GM19238 (cell line): Measurements from ENCODE around the gene ZNF652.
"Not testable (repeated sequence)": the region's sequence is repeated elsewhere in the genome, so short reads cannot be mapped to it uniquely, and the experiment has no call there.

Experiments
- DNase-seq: peaks from one replicate; pipeline ENCODE4 v3.0.0; 2011; ENCODE audit warnings: low spot score; ENCODE audit not compliant: insufficient read length

Gene ZNF652

DNA sequence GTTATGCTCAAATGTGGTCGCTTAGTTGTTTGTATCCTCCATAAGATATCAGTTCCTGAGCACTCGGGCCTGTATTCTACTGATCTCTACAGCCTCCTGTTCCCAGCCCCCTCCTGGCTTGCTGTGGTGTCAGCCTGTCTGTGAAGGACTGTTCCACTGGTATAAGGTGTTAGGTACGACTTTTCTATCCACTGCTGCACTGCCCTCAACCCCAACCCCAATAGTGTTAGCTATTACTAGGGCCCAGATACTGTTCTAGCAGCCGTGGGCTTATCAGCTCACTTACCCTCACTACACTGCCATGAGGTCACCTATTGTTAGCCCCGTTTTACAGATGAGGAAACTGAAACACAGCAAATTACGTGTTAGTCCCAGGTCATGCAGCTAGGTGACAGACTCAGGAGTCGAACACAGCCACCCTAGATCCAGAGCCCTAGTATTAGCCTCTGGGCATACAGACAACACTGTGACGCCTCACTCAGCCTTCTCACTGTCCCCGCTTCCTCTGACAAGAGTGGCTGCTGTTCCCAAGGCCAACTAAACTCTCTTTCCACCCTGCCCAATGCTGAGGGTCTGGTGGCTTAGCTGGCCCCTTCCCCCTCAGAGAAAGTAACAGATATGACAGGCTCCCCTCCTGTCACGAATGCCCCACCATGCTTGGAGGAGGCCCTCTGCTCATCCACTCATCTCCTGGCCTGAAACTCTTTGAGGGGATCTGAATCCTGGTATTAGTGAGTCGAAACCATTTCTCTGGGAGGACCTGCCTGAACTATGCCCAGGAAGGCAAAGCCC is 25.6 kb upstream of the ZNF652 start:
- no peak for DNase-seq

DNA sequence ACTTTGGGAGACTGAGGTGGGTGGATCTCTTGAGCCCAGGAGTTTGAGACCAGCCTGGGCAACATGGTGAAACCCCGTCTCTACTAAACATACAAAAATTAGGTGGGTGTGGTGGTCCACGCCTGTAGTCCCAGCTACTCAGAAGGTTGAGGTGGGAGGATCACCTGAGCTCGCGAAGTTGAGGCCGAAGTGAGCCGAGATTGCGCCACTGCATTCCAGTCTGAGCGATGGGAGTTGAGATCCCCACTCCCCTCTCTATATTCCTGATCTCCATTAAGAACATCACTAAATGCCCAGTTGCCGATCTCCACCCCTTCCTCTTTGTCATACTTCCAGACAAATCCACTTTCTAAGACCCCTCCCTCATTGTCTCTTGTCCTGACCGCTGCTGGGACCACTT is 24.3 kb upstream of the ZNF652 start:
- no peak for DNase-seq

DNA sequence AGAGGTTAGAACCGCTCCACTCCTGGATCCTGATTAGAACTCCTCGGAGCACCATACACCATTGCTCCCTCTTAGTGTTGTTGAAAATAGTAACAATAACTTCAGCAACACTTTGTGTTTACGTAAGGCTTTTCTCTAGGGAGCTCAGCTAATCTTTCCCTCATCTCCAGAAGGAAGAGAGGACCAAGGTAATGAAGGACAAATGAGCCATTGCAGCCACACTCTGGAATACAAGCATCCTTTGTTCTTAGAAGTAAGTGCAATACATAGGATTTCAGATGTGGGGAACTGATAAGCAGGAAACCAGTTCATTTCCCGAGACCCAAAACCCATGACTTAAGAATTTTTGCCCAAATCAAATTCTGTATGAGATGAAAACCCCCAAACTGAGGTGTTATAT is 22.9 kb upstream of the ZNF652 start:
- DNase-seq: no peak

DNA sequence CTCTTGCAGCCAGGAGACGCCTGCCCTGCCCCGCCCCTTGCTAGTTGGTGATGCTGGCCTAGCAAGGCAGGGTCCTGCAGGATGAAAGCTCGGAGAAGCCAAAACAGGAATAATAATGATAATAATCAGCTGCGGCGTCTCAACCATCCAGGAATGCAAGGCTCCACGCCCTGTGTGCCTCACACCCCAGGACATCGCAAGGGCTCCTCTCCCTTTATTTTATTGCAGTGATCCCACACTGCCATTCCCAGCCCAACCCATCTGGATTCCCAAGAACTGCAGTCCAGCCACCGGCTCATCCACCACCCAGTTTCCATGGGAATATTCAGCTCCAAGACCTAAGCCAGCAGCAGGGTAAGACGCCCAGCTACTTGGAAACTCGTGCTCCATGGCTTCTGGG is 21.0 kb upstream of the ZNF652 start:
- DNase-seq: no peak

DNA sequence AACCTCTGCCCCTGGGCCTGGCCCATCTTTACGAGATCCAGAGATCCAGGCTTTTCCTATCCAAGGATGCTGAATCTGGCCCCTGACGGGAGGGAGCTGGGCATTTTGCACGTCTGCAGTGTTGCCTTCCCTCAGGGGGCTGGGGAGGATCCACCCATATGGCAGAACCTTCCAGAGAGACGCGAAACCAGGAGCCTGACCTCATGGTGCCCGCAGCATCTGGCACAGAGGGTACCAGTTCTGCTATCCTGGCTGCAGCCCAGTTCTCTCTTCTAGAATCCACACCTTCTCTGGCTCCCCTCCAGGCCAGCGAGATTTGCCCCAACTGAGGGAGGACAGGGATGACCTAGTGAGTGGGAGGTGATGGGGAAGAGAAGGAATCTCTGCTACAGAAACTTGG is 20.5 kb upstream of the ZNF652 start:
- DNase-seq: no peak

DNA sequence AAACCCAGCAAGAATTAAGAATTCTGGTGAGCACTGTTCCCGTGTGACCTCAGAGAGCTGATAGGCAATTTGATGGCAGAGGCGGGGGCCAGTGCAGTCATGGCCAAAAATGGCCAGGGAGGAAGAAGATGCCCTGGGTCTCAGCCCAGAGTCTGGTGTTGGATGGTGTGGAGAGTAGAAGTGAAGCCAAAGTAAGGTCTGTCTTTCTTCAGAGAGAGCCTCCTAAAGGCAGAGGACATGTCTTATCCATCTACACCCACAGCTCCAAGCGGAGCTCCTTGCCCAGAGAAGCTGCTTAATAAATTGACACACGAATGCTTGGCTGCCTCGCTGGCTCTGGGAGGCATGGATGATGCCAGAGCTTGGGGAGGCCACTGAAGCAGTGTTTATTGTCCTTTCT is 19.7 kb upstream of the ZNF652 start:
- DNase-seq: no peak

DNA sequence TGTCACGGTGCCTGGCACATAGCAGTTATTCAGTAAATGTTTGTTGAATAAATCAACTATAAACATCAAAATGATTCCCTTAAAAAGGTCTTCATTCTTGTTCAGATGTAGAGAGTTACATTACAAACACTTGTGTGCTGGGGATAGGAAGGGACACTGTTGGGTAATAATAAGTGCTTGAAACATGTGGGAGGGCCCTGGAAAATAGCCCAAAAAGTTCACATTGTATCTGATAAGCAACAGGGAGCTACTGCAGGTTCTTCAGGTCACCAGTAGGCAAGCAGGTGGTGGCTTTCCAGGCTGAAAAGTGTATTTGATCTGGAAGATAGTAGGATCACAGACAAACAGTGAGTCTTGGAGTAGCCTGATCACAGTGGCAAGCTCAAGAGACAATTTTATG is 19.0 kb upstream of the ZNF652 start:
- no peak for DNase-seq

DNA sequence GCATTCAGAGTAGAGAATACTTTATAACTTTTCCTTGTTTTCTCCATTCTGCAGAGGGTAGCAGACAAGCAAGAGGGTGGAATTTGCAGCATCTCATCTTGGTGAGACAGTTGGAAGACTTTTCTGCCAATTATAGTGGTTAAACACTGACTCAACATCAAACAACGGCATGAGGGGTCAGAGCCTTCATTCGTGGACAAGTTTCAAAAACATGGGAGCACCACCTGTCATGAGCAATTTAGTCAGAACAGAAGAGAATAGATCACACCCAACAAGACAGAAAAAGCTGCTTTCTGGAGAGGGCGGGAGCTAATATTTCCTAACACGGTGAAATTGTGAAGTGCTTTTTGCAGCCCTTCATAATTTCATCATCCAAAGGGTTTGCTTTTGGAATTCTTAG is 17.9 kb upstream of the ZNF652 start:
- DNase-seq: no peak

DNA sequence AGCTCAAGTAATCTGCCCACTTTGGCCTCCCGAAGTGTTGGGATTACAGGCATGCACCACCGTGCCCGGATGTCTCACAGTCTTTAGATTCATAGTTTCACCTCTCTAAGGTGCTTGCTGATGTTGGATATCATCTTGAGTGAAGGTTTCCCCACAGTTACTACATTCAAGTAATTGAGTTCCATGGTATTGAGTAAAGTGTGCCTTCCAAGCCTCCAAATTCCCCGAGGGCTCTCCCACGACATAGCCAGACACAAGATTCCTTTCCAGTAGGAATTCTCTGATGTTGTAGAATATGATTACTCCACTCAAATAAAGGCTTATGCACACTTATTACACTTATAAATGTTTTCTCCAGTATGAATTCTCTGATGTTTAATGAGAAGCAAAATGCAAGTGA is 16.3 kb upstream of the ZNF652 start:
- DNase-seq: no peak

DNA sequence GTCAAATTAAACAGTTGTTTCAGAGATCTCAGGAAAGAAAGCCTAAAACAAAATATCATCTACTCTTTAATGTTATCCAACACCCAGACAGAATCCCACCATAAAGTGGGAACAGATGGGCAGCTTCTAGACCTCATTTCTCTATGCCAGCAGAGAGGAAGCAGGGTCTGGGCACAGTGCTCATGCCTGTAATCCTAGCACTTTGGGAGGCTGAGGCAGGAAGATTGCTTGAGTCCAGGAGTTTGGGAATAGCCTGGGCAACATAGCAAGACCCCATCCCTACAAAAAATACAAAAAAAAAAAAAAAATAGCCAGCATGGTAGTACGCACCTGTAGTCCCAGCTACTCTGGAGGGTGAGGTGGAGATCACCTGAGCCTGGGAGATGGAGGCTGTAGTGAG is 13.5 kb upstream of the ZNF652 start:
- no peak for DNase-seq

DNA sequence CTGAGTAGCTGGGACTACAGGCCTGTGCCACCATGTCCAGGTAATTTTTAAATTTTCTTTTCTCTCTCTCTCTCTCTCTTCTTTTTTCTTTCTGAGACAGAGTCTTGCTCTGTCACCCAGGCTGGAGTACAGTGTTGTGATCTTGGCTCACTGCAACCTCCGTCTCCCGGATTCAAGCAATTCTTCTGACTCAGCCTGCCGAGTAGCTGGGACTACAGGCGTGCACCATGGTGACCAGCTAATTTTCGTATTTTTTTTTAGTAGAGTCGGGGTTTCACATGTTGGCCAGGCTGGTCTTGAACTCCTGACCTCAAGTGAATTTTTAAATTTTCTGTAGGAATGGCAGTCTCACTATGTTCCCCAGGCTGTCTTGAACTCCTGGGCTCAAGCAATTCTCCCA is 11.1 kb upstream of the ZNF652 start:
- DNase-seq: no peak

DNA sequence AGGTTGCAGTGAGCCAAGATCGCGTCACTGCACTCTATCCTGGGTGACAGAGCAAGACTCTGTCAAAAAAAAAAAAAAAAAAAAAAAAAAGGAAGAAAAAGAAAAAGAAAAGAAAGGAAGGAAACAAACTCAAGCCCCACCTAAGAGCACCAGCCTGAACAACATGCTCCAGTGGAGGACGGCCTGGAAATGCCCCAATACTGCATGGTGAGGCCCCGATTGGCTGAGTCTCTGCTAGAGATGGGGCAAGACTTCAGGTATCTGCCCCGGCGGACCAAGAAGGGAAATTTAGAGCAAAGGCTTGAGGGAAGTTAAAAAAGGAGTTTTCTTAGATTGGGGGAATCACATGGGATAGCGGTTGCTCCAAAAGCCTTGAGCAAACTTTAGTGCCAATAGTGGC is 10.4 kb upstream of the ZNF652 start:
- DNase-seq: no peak

DNA sequence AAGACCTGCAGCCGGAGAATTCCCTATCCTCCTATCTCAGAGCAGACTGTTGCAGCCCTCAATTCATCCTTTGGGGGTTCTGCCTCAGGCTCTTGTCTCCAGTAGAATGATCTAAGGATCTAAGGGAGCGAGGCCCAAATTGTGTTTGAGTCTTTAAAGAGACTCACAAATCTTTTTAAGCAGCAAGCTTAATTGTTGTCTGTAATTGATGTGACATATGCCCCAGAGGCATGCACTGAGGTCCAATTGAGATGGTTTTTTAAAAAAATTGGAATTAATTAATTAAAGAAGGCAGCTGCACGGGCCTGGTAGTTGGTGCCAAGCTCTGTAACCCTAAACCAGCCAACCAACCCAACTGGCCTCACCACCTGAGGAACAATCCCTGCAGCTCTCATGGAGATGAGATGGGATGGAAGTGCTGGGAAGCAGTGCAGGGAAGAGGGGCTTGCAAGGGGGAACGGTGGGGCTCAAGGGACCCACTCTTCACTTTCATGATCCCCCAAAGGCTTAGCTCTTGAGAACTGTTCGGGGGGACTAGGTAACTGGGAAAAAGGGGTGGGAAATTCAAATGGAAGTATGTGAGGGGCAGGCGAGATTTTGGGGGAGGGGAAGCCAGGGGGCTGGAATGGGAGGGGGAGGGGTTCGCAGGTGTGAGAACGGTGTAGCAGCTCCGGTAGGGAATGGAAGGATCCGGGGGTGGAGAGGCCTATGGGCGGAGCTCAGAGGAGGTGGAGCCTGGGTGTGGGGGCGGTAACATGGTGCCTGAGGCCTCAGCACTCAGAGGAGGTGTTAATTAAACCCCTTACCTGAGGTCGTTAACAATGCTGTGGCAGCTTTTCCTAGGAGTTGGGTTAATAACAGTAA is 9.2 kb upstream of the ZNF652 start:
- DNase-seq: no peak

DNA sequence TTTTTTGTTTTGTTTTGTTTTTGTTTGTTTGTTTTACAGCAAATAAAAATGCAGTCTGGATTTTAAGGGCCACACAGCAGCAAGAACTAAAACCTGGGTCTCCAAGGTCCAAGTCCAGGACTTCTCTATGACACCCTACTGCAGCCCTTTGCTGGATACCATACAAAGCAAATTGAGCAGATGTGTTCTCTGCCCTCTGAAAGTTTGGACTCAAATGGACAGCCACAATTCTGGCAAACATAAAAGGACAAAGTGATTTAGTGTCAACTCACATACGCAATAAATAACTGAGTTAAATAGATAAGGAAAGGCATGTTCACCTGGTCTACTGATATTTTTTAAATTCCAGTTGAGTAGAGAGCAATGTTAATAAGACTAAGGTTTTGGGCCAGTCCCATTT is 7.7 kb upstream of the ZNF652 start:
- DNase-seq: no peak

DNA sequence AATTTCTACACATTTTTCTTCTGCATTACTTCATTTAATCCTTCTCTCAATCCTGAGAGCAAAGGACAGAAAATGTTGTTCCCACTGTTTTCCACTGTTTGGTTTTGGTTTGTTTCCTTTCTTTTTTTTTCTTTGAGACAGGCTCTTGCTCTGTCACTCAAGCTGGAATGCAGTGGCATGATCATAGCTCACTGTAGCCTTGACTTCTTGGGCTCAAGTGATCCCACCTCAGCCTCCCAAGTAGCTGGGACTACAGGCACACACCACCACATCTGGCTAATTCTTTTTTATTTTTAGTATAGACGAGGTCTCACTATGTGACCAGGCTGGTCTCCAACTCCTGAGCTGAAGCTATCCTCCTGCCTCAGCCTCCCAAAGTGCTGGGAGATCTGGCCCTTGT is 7.0 kb upstream of the ZNF652 start:
- no peak for DNase-seq

DNA sequence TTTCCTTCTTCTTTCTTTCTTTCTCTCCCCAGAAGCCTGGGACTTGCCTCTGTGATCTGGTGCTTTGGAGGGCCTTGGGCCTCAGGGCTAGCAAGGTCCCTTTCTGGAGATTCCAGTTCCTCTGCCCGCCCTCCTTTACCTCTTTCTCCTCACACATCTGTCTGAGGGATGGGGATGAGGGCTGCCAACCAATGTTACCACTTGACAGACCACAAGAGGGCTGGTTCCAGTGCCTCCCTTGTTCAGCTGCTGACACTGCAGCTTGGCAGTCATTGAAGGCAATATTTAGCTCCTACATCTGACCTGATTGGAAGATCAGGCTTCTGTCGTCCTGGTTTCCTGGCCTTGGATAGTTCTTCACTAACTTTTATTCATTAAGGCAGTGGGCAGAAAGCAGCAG is 3.6 kb upstream of the ZNF652 start:
- no peak for DNase-seq

DNA sequence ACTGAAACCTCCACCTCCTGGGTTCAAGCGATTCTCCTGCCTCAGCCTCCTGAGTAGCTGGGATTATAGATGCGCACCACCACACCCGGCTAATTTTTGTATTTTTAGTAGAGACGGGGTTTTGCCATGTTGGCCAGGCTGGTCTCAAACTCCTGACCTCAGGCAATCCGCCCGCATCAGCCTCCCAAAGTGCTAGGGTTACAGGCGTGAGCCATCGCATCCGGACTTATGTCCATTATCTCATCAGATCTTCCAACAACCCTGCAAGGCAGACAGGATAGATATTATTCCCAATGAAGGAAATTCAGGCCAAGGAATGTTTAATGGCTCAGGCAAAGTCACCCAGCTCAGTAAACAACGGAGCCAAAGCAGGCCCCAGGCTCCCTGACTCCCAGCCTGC is 3.1 kb upstream of the ZNF652 start:
- not testable (repeated sequence) for DNase-seq

DNA sequence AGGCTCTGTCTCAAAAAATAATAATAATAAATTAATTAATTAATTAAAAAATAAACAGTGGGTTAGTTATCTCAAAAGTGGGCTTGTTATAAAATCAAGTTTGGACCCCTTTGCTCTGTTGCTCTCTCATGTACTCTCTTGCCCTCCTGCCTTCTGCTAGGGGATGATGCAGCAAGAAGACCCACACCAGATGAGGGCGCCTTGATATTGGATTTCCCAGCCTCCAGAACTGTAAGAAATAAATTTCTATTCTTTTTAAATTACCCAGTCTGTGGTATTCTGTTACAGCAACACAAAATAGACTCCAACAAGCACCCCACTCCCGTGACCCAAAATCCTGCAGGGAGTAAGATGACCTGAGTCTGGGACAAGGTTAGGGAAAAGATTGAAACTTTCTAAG is 2.1 kb upstream of the ZNF652 start:
- DNase-seq: no peak

DNA sequence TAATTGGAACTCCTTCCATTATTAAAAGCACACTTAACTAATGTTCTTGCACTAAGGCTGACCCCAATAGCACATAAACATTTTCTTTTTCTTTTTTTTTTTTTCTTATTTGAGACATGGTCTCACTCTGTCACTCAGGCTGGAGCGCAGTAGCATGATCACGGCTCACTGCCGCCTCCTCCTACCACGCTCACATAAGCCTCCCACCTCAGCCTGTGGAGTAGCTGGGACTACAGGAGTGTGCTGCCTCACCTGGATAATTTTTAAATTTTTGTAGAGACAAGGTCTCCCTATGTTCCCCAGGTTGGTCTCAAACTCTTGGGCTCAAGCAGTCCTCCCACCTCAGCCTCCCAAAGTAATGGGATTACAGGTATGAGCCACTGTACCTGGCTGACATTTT is 1.2 kb upstream of the ZNF652 start:
- no peak for DNase-seq

DNA sequence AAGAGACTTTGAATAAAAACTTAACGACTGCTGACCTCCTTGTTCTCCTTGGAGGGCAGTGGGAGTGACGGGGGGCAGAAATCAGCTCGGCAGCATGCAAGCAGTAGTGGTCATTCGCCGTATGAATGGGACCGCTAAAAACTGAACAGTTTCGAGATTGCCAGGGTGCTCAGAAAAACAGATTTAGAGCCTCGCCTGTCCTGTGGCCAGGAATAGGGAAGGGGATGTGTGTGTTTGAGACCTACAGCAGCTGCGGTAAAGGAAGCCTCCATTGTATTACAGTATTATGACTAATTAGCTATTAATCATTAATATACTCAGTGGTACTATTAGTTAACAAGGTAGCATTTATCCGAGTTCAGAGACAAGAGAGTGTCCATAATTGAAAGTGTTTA is 670 bp upstream of the ZNF652 start:
- DNase-seq: peak; percentile 13

DNA sequence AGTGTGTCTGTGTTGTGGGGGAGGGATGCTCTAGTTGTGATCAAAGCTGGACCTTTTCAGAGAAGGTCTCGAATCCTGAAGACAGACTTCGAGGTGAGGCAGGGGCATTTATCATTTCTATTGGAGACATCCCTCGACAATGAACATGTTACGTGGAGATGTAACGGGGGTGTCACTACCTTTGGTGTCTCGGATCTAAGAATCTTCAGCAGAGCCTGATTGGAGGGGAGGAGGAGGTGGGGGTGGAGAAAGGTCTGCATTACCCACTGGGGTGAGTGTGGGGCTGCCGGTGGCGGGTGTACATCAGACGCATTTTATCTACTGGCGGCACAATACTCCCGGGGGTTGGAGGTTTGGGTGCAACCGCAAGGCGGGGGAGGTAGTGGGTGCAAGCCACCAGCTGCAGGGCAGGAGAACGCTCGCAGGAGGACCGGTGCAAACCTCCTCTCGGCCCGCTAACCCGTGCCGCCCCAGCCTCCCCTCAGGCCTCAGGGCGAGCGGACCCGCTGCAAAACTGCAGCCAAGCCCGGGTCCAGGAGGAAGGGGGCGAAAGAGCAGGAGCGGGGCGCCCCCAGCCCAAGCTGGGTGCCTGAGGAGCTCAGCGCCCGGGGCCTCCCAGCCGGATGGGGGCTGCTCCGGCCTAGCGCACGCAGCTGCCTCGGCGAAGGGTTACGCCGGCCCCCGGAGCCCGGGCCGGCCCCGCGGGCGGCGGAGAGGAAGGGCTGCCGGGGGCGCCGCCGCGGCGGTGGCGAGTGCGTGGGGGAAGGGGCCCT is 735 bp downstream of the ZNF652 start:
- peak; percentile 63 for DNase-seq

DNA sequence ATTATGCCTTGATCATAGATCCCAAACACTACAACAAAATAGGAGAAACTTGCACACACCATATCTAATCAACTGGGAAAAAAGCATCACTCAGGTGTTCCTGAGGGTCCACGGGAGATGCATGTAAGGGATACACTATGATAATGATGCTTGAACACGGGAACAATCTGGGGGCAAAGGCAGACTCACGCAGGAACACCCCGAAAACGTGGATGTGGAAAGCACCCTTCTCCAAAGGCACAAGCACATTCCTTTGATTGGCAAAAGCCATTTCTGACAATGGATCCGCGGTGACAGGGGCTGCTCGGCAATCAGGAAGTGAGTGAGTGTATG is 1.3 kb downstream of the ZNF652 start:
- peak; percentile 39 for DNase-seq
